SKM-1 (cell line): ENCODE data around the gene PMEPA1.

Source experiments
- DNase-seq: peaks from one replicate; lab custom pipeline; 2025; ENCODE audit not compliant: unreplicated experiment; lab: John Stamatoyannopoulos, UW

Gene PMEPA1

DNA sequence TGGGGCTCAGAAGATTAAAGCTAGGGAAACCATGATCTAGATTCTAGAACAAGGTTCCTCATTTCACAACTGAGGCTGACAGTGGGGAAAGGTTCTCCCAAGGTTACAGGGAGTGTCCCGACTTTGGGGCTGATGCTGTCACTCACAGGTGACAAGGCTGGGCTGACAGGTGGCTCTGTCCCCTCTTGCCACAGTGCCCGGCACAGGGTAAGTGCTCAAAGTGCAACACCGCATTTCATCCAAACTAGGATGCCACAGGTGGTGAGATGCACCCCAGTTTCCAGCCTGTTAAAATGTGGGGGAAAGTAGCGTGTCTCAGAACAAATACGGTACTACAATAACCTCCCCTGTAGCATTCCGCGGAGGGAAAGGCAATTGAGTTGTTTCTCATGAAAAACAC is 97.4 kb downstream of the PMEPA1 start:
- DNase-seq = no peak

DNA sequence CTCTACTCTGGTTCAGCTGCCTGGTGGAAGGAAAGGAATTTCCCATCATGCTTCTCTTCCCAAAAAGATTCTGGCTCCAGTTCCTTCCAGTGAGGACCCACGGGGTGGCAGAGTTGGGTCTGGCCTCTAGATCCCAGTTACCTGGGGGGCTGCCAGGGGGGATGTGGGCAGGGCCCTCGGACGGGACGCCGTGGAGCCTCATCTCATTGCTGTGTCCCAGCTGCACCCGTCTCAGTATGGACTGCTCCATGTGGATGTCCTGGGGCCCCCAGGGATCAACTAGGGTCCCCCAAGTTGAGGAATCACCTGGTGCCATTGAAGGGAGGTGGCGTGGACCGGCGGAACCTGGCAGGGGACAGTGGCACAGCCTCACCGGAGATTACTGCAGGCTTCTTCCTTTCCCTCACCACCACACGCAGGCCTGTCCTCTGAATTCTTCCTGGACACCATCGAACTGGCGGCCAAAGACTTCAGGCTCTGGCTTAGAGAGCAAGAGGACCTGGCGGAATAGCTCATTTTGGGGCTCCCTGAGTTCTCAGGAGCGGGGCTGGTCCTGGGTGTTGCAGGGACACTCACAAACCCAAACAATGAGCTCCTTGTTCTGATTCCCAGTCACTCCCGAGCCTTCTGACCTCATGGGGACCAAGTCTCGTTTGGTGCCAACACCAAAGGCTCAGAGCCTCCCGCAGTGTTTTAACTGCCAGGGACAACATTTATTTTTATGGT is 98.1 kb downstream of the PMEPA1 start:
- DNase-seq = no peak

DNA sequence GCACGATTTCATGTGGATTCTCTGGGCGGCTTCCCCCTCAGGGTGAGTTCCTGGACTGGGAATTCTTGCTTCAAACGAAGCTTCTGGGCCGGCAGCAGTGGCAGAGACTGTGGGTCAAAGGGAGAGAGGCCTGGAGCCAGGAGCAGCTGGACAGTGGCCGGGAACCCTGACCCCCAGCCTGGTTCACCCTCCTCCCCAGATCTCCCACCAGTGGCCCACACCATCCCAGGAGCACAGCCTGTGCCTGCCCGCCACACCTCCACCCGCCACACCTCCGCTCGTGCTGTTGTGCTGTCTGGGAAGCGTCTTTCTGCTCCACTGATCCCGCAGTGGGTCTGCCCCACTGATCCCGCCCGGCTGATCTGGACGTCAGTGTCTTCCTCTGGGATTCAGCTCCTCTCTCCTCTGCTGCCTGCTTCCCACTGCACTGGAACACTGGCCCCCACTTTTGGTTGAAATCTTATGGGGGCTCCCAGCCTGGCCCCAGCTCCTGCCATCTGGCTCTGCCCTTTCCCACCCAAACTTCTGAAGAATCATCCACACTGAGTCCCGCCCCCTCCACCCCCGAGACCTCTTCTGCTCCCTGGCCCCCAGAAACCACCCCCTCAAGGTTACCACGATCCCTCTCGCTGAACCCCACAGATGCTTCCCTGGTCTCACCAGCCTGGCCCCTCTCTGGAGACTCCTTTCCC is 99.4 kb downstream of the PMEPA1 start:
- DNase-seq = no peak

DNA sequence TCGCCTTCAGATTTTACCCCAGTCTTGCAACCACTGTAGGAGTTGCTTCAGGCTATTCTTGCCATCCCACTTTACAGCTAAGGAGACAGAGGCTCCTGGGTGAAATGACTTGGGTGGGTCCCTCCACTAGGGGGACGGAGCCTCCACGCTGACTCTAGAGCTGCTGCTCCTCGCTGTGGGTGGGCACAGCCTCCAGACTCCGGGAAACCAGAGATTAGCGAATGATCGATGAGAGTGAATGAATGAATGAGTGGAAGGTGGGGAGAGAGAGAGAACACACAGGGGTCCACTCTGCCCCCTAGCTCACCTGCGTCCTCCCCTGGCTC is 100.0 kb downstream of the PMEPA1 start:
- no peak for DNase-seq

DNA sequence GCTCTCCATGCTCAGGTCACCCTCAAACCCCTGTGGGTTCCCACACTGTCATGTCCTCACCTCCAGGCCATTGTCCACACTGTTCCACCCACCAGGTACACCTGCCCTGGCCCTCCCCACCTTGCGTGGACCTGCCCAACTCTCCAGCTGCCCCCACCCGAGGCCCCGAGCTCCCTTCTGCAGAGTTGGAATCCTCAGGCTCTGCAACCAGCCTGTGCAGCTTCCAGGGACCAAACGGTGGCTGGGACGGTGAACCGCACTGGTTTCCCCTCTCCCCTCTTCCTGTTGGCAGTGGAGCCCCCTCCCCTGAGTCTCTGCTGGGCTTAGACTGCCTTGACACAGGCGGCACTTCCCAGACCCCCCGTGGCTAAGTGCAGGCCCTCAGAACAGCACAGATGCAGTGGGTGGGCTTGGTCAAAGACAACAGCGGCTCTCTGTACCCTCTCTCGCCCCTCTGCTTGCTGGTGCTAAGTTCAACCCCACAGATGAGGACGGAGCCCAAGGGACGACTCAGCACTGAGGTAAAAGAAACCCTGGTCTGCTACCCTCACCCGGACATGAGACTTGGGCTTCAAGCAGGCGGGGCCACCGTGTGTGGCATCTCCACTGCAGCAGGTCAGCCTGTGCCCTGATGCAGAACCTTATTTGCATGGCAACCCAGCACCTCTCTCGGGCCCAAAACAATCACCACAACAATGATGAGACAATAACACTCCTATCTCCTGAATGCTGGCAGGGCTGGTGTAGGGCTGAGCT is 100.6 kb downstream of the PMEPA1 start:
- no peak for DNase-seq

DNA sequence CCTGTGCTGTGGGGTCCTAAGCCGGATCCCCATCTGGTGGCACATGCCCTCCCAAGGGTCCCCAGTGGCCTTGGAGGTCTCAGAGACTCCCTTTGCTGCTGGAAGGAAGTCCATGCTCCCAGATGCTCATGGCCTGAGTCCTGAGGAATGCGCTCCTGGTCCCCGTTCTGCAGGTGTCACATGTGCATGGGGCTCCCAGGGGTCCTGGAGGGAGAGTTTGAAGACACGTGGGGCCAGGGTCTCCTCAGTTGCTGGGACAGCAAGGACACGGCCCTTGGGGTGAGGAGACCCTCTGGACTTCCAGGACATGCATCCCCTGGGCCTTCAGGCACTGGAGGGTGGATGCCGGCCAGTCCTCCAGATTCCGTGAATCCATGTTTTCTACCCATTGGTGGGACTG is 101.3 kb downstream of the PMEPA1 start:
- no peak for DNase-seq

DNA sequence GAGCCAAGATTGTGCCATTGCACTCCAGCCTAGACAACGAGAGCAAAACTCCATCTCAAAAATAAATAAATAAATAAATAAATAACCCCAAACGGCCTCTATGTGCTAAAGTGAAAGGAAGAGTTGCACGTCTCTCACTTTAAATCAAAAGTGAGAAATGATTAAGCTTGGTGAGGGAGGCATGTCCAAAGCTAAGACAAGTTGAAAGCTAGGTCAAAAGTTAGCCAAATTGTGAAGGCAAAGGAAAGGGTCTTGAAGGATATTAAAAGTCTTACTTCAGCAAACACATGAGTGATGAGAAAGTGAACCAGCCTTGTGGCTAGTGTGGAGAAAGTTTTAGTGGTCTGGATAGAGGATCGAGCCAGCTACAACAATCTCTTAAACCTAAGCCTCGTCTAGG is 103.9 kb downstream of the PMEPA1 start:
- DNase-seq = no peak

DNA sequence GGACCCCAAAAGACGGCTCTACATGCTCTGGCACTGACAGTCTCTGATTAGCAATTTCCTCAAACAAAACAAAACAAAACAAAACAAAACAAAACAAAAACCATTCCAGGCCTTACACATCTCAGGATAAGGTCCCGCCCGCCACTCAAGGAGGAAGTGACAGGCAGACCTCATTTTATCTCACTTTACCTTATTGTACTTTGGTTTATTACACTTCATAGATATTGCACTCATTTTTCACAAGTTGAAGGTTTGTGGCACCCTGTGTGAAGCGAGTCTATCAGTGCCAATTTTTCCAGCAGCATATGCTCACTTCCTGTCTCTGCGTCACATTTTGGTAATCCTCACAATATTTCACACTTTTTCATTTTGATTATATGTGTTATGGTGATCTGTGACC is 104.8 kb downstream of the PMEPA1 start:
- DNase-seq = no peak

DNA sequence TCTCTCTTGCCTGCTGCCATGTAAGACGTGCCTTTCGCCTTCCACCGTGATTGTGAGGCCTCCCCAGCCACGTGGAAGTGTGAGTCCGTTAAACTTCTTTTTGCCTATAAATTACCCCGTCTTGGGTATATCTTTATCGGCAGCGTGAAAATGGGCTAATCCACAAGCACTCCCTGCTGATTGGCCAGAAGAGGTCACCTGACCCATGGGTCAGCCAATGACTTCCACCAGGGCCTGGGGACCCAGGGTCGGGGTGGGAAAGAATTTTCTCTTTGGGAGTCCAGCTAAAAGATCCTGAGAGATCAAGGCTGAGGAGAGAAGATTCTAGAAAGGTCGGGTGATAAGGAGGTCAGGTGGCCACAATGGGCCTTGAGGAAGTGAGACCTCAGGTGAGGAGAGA is 106.7 kb downstream of the PMEPA1 start:
- no peak for DNase-seq

DNA sequence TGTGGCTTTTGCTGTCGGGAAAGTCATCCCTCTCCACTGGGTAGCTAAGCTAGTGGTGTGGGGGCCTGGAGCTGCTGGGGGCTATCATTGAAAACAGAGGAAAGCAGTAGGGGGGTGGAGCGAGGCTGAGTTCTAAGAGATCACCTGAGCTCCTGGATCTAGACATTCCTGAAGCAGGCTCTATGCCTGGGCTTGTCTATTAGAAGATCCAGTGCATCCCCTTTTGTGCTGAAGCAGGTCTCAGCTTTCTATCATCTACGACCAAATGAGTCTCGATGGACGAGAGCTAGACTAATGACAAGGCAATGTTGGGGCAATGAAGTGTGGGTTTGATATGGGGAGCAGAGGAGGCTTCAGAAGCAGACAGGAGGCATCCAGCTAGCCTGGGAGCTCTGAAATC is 108.1 kb downstream of the PMEPA1 start:
- no peak for DNase-seq

DNA sequence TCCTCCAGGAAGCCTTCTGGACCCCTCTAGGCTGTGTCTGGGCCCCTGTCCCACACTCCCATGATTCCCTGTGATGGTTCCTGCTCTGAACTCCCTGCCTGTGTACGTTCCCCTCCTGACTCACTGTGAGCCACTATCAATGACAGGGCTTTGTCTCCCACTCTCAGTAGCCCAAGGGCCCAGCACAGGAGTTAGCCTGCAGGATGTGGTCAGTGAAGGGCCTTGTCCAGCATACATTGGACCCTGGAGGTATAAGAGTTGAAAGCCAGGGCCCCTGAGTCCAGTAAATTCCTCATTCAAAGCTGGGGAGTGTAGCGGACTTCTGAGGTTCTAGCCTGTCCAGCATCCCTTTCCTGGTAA is 108.6 kb downstream of the PMEPA1 start:
- no peak for DNase-seq

DNA sequence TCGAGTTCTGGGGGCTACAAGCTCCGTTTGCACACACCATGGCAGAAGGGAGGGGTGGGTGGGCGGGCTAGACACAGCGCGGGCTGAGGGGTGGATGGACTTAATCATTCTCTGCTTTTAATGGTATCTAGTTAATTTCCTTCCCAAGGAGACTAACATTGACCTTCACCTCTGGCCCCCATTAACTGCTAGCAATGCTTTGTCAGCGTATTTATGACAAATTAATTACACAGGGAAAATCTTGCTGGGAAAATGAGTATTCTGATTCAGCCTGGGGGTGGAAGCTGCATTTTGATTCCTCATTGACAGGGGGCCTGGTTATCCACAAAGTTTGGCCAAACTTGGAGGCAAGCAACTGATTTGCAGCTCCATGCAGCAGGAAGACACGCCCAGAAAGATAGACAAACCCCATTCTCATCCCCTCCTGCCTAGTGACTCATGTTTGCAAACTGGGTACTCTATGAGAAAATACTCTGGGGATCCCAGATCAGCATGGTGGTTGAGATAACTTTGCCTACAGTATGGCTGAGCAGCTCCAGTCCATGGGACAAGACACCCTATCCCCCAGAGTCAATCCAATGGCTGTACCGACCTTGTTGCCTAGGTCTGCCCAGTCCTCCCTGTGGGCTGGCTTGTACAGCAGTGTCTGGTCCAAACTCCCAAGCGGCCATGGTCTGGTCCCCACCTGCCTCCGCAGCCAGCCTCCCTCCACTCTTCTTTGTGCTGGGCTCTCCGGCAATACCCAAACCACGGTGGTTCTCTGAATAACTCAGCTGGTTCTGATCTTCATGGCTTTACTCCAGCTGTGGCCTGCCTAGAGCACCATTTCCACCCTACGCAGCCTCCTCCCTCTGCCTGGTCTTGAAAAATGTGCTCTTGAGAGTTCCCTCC is 109.2 kb downstream of the PMEPA1 start:
- DNase-seq = no peak

DNA sequence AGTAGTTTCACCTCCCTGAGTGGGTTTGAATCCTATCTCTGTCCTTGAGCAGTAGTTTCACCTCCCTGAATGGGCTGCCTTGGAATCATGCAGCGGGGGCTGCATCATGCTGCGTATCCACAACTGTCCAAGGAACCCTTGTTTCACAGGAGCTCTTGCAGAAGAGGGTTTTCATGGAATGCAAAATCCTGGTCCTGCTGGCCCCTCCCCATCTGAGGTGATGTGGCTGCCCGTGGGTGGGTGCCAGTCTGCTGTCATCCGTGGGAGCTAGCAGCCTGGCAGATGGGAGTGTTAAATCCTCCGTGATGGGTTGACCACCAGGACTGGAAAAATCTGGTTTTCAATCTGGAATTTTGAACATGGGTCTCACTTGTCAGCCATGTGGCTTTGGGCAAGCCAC is 111.3 kb downstream of the PMEPA1 start:
- DNase-seq = no peak
